C4-2B (cell line): ENCODE results near the gene GJA5.

Experiments used
- H3K27ac ChIP-seq: fragments of 450-650 bp; 2 replicates; pipeline ENCODE4 v1.5.1; 2017
- CTCF ChIP-seq: fragments of 450-650 bp; conservative IDR thresholded peaks from 2 replicates; pipeline ENCODE4 v1.5.1; 2017; ENCODE audit warnings: mild to moderate bottlenecking
- ZFX ChIP-seq: fragments of 450-650 bp; IDR thresholded peaks from 2 replicates; pipeline ENCODE4 v1.6.1; 2017

Gene GJA5

GRCh38 chr1:147751346-147751745 lies 9.1 kb downstream of the GJA5 start:
- TF ChIP-seq CTCF (no peak), ZFX (no peak)
- H3K27ac ChIP-seq = no peak overlapping the region

- TF ChIP-seq CTCF (no peak), ZFX (no peak)
- H3K27ac ChIP-seq = no peak overlapping the region
These were observed 9.7 kb downstream of the GJA5 start for GRCh38 chr1:147750618-147751217.

GRCh38 chr1:147749792-147750191 lies 10.6 kb downstream of the GJA5 start:
- H3K27ac ChIP-seq = no peak overlapping the region
- TF ChIP-seq CTCF = no peak
- TF ChIP-seq ZFX = no peak

- H3K27ac ChIP-seq = no peak overlapping the region
- TF ChIP-seq ZFX = no peak
- TF ChIP-seq CTCF = no peak
These were observed 11.6 kb downstream of the GJA5 start for GRCh38 chr1:147748676-147749350.

GRCh38 chr1:147747966-147748365 lies 12.4 kb downstream of the GJA5 start:
- TF ChIP-seq ZFX (no peak), CTCF (no peak)
- no peak overlapping the region for H3K27ac ChIP-seq

- TF ChIP-seq ZFX = no peak
- TF ChIP-seq CTCF = no peak
- no peak overlapping the region for H3K27ac ChIP-seq
These were observed 15.1 kb downstream of the GJA5 start for GRCh38 chr1:147745271-147745670.

- no peak overlapping the region for H3K27ac ChIP-seq
- TF ChIP-seq CTCF (no peak), ZFX (no peak)
These were observed 19.3 kb downstream of the GJA5 start for GRCh38 chr1:147741065-147741464.
